ENCODE data around the gene PTPRG.

PTPRG gene

GRCh38 chr3:61986473-61986872, 425.1 kb downstream of the PTPRG start:
- H3K27ac ChIP-seq: no peak overlapping the region
- TF ChIP-seq ZFX (IDR thresholded peaks at IDR 0.05): no peak
- TF ChIP-seq, protein P1, sequence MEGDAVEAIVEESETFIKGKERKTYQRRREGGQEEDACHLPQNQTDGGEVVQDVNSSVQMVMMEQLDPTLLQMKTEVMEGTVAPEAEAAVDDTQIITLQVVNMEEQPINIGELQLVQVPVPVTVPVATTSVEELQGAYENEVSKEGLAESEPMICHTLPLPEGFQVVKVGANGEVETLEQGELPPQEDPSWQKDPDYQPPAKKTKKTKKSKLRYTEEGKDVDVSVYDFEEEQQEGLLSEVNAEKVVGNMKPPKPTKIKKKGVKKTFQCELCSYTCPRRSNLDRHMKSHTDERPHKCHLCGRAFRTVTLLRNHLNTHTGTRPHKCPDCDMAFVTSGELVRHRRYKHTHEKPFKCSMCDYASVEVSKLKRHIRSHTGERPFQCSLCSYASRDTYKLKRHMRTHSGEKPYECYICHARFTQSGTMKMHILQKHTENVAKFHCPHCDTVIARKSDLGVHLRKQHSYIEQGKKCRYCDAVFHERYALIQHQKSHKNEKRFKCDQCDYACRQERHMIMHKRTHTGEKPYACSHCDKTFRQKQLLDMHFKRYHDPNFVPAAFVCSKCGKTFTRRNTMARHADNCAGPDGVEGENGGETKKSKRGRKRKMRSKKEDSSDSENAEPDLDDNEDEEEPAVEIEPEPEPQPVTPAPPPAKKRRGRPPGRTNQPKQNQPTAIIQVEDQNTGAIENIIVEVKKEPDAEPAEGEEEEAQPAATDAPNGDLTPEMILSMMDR (conservative IDR thresholded peaks at IDR 0.05): no peak

DNA sequence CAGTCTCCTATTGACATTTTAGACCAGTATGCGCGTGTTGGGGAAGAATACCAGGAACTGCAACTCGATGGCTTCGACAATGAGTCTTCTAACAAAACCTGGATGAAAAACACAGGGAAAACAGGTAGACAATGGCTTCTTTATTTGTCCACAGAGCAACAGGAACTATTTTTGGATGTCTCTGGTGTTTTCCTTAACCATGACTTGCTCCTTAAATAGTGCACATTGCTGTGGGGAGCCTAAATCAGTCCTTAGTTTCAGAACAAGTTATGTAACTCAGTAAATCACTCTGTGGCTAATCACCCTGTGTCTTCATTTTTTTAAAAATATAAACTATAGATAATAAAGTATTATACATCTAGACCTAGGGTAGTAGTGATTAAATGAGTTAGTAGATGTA, 428.3 kb downstream of the PTPRG start:
- TF ChIP-seq, protein P1 (conservative IDR thresholded peaks at IDR 0.05): no peak
- no peak for TF ChIP-seq ZFX (IDR thresholded peaks at IDR 0.05)
- H3K27ac ChIP-seq: no peak overlapping the region

- no peak overlapping the region for H3K27ac ChIP-seq
- no peak for TF ChIP-seq ZFX (IDR thresholded peaks at IDR 0.05)
- TF ChIP-seq, protein P1 (conservative IDR thresholded peaks at IDR 0.05): no peak
These were observed 429.1 kb downstream of the PTPRG start for GRCh38 chr3:61990327-61991027.

- TF ChIP-seq, protein P1 (conservative IDR thresholded peaks at IDR 0.05): no peak
- no peak for TF ChIP-seq ZFX (IDR thresholded peaks at IDR 0.05)
- H3K27ac ChIP-seq: no peak overlapping the region
These were observed 430.3 kb downstream of the PTPRG start for GRCh38 chr3:61991706-61992105.

DNA sequence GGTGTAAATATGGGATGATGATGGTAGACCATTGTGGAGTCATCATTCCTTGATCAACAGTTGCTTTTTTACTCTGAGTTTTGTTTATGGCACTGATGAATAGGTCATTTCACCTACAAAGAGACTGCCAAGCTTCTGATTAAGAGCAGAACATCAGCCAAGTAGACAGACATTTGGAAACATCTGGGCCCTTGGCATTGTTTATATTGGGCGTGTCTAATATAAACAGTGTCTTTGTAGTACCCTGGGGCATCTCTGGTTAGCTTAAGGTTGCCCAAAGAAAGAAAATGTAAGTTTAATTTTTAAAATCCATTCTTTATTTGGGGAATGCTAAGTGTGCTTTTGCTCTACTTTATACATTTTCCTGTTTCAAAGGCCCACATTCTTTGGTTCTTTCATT, 435.0 kb downstream of the PTPRG start:
- no peak for TF ChIP-seq ZFX (IDR thresholded peaks at IDR 0.05)
- TF ChIP-seq, protein P1 (conservative IDR thresholded peaks at IDR 0.05): no peak
- no peak overlapping the region for H3K27ac ChIP-seq

DNA sequence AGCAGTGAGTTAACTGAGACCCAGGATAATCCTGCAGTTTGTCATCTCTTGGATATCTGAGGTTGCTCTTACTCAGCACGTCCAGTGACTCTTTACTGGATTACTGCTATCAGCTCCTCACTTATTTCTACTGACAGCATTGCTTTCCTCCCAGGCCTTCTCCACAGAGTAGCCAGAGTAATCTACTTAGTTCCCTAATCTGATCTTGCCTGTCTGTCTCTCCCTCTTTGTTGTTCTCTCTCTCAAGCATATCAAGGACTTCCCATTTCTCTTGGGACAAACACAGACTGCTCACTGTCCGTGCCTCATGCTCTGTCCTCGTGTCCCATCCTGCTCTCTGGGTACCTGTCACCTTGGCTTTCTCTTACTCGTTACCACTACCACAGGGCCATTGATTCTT, 435.7 kb downstream of the PTPRG start:
- no peak overlapping the region for H3K27ac ChIP-seq
- TF ChIP-seq ZFX (IDR thresholded peaks at IDR 0.05): no peak
- TF ChIP-seq, protein P1 (conservative IDR thresholded peaks at IDR 0.05): no peak

GRCh38 chr3:62003835-62004234, 442.5 kb downstream of the PTPRG start:
- TF ChIP-seq ZFX (IDR thresholded peaks at IDR 0.05): no peak
- TF ChIP-seq, protein P1 (conservative IDR thresholded peaks at IDR 0.05): no peak
- no peak overlapping the region for H3K27ac ChIP-seq
